CD4-positive, alpha-beta T cell (primary cell): ENCODE measurements around the gene SLC24A3. TPM values are rescaled to one million over a fixed set of nuclear protein-coding genes. Genes with fewer than 3 reads are reported as not detected.

Experiments
- ATAC-seq: fragments of 200-7000 bp; cut with Tn5 transposase; one replicate; pipeline ENCODE4 v1.10.0; 2022; ENCODE audit warnings: mild to moderate bottlenecking; ENCODE audit not compliant: poor library complexity
- CTCF ChIA-PET: fragments of 350-600 bp; sonication (Branson Sonifier 250); formaldehyde crosslinking; loops from one replicate; lab custom pipeline; 2021; ENCODE audit warnings: antibody characterized with exemption, inconsistent platforms; lab: Charles Lee
- POLR2A ChIA-PET: fragments of 350-600 bp; sonication (Branson Sonifier 250); formaldehyde crosslinking; loops from one replicate; lab custom pipeline; 2021; ENCODE audit warnings: antibody characterized with exemption, inconsistent platforms; lab: Charles Lee
- DNase-seq, 14 experiments: peaks; one replicate each; pipeline ENCODE4 v3.0.0-alpha.2; 2013 to 2020; ENCODE audit warnings: mixed read lengths in 2 of 14
- H3K27ac ChIP-seq, 2 donors: one replicate each; pipeline versions ENCODE4 v1.5.1 to v1.7.0; 2013; ENCODE audit warnings: low read length in 2 of 2, low read depth in 1 of 2, mild to moderate bottlenecking in 1 of 2
- H3K27me3 ChIP-seq, 2 experiments: 1 replicate in 1 of 2; 2 replicates in 1 of 2; pipeline versions ENCODE4 v1.6.1 to v1.7.0; 2013; ENCODE audit warnings: low read length in 2 of 2, control low read depth in 1 of 2, mild to moderate bottlenecking in 1 of 2, moderate library complexity in 1 of 2; ENCODE audit not compliant: insufficient read depth in 2 of 2, control insufficient read depth in 1 of 2
- H3K36me3 ChIP-seq: one replicate; pipeline ENCODE4 v1.6.1; 2013; ENCODE audit warnings: low read length, control low read depth; ENCODE audit not compliant: insufficient read depth
- H3K4me1 ChIP-seq: one replicate; pipeline ENCODE4 v1.6.1; 2013; ENCODE audit warnings: low read length, control low read depth; ENCODE audit not compliant: insufficient read depth
- H3K4me3 ChIP-seq: one replicate; pipeline ENCODE4 v1.5.1; 2013; ENCODE audit warnings: mild to moderate bottlenecking, low read length, moderate library complexity
- H3K9me3 ChIP-seq, 2 experiments: 1 replicate in 1 of 2; 2 replicates in 1 of 2; pipeline versions ENCODE4 v1.6.1 to v1.7.0; 2013; ENCODE audit warnings: low read length in 2 of 2, mild to moderate bottlenecking in 2 of 2, control low read depth in 1 of 2, moderate library complexity in 1 of 2; ENCODE audit not compliant: control insufficient read depth in 1 of 2, insufficient read depth in 1 of 2
- H3K27ac Mint-ChIP-seq: one replicate; pipeline ENCODE4 v1.8.0; 2020; ENCODE audit warnings: mixed read lengths
- H3K27me3 Mint-ChIP-seq: one replicate; pipeline ENCODE4 v1.8.0; 2021; ENCODE audit warnings: mixed read lengths
- H3K36me3 Mint-ChIP-seq: one replicate; pipeline ENCODE4 v1.8.0; 2021; ENCODE audit warnings: low read depth, mixed read lengths
- H3K4me1 Mint-ChIP-seq: one replicate; pipeline ENCODE4 v1.8.0; 2021; ENCODE audit warnings: low read depth, mixed read lengths
- H3K4me3 Mint-ChIP-seq: one replicate; pipeline ENCODE4 v1.8.0; 2020; ENCODE audit warnings: mild to moderate bottlenecking, mixed read lengths
- H3K9me3 Mint-ChIP-seq: one replicate; pipeline ENCODE4 v1.8.0; 2020; ENCODE audit warnings: mixed read lengths
- CTCF ChIP-seq: fragments of 200-600 bp; IDR thresholded peaks from one replicate; pipeline ENCODE4 v1.8.0; 2022; ENCODE audit warnings: antibody characterized with exemption, mild to moderate bottlenecking
- intact Hi-C, 2 experiments: fragments of 100-400 bp; cut with DNase I in 1 of 2; cut with micrococcal nuclease in 1 of 2; formaldehyde crosslinking; loops; one replicate each; pipeline versions ENCODE4 v1.15.1 to v1.9.0; 2023 to 2025; cut with DNase I, micrococcal nuclease
- total RNA-seq, 174 experiments: library from RNA in 2 of 174; stranded (reverse) in 2 of 174; gene quantifications; one replicate each; pipeline ENCODE4 v1.2.3 and lab custom pipeline; 2021 to 2026

The SLC24A3 gene
- total RNA-seq, 2 experiments from 2014 or later = not detected

- no peak overlapping the region for H3K4me3 Mint-ChIP-seq
- ATAC-seq (no peak), DNase-seq (no peak)
- H3K36me3 Mint-ChIP-seq = no peaks in the 10 kb centered on the region
- POLR2A ChIA-PET = no interaction called here
- no peak overlapping the region for H3K27ac Mint-ChIP-seq
- no peaks in the 10 kb centered on the region for H3K36me3 ChIP-seq
- no peaks in the 10 kb centered on the region for H3K4me1 Mint-ChIP-seq
- no peaks in the 10 kb centered on the region for H3K27me3 ChIP-seq
- H3K4me3 ChIP-seq = no peak overlapping the region
- H3K9me3 ChIP-seq = no peaks in the 10 kb centered on the region
- H3K27me3 Mint-ChIP-seq = no peaks in the 10 kb centered on the region
- TF ChIP-seq CTCF = no peak
- no peak overlapping the region for H3K27ac ChIP-seq
- CTCF ChIA-PET = no interaction called here
- no peaks in the 10 kb centered on the region for H3K4me1 ChIP-seq
- no peaks in the 10 kb centered on the region for H3K9me3 Mint-ChIP-seq
- intact Hi-C loops = no loop called here
Observed at GRCh38 chr20:19504251-19504650, 291.8 kb downstream of the SLC24A3 start.

DNA sequence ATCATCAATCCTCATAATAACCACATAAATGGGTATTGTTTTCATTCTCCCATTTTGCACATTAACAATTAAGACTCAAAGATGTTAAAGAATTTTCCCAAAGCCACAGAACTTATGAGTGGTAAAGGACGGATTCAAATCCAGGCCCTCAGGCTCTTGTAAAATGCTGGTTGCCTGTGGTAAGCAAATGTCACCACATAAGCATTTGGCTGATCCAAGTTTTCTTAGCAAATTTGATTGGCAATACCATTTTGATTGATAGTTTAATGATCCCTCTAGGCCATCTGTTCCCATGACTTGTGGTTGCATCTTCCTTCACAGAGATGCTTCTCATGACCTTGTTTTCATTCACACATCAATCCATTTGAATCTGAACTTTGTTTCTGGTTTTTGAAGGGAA, 293.6 kb downstream of the SLC24A3 start:
- intact Hi-C loops = no loop called here
- ATAC-seq (no peak), DNase-seq (no peak)
- CTCF ChIA-PET = no interaction called here
- Mint-ChIP-seq H3K4me3 (no peak overlapping the region), H3K27me3 (no peaks in the 10 kb centered on the region), H3K9me3 (no peaks in the 10 kb centered on the region), H3K36me3 (no peaks in the 10 kb centered on the region), H3K27ac (no peak overlapping the region), H3K4me1 (no peaks in the 10 kb centered on the region)
- H3K27me3 ChIP-seq = no peaks in the 10 kb centered on the region
- no peaks in the 10 kb centered on the region for H3K4me1 ChIP-seq
- H3K9me3 ChIP-seq = no peaks in the 10 kb centered on the region
- no peak overlapping the region for H3K27ac ChIP-seq
- no peak overlapping the region for H3K4me3 ChIP-seq
- TF ChIP-seq CTCF = no peak
- POLR2A ChIA-PET = no interaction called here
- H3K36me3 ChIP-seq = no peaks in the 10 kb centered on the region

DNA sequence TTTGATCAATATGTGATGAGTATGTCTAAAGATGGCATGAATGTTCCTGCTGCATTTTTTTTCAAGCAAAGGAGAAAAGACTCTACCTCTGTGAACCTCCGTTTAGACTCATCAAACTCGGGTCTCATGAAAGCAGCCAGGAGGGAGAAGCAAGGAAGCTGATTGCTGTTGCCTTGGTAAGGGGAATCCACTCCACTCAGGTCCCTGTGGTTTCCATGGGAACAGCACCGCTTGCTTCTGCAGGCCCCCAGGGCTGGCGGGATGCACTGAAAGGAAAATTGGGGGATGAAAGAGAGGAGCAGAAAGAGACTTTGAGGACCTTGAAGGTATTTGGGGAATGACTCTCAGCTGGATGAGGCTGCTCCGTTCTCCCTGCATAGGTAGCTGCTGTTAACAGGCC, 296.0 kb downstream of the SLC24A3 start:
- ATAC-seq = no peak
- H3K27me3 ChIP-seq = no peaks in the 10 kb centered on the region
- H3K36me3 ChIP-seq = no peaks in the 10 kb centered on the region
- peaks cover 0 to 4% of the 10 kb centered on the region in 2 experiments for H3K9me3 ChIP-seq
- TF ChIP-seq CTCF = no peak
- H3K4me3 ChIP-seq = no peak overlapping the region
- ChIA-PET CTCF (no interaction called here), POLR2A (no interaction called here)
- intact Hi-C loops = no loop called here
- Mint-ChIP-seq H3K27me3 (no peaks in the 10 kb centered on the region), H3K4me3 (no peak overlapping the region), H3K36me3 (no peaks in the 10 kb centered on the region), H3K27ac (no peak overlapping the region), H3K9me3 (no peaks in the 10 kb centered on the region), H3K4me1 (no peaks in the 10 kb centered on the region)
- no peak overlapping the region for H3K27ac ChIP-seq
- H3K4me1 ChIP-seq = no peaks in the 10 kb centered on the region
- no peak for DNase-seq
